Lower lobe of right lung (tissue), 2 donors: ENCODE measurements around the gene C17orf75. TPM values are rescaled to one million over a fixed set of nuclear protein-coding genes. Genes with fewer than 3 reads are reported as not detected.
A peak's percentile ranks its signal among the peaks of the same experiment; 100 is the strongest.

ENCODE experiments used
- ATAC-seq, 2 donors: fragments of 200-7000 bp; cut with Tn5 transposase; one replicate each; pipeline ENCODE4 v1.9.1; 2020 to 2022; ENCODE audit warnings: mild to moderate bottlenecking in 2 of 2, moderate library complexity in 2 of 2
- DNase-seq: peaks from one replicate; pipeline ENCODE4 v3.0.0-alpha.2; 2020
- H3K27ac ChIP-seq: fragments of 200-600 bp; one replicate; pipeline ENCODE4 v1.8.0; 2022
- H3K27me3 ChIP-seq: fragments of 200-600 bp; one replicate; pipeline ENCODE4 v1.8.0; 2022; ENCODE audit warnings: low read depth
- H3K36me3 ChIP-seq: fragments of 200-600 bp; one replicate; pipeline ENCODE4 v1.8.0; 2022; ENCODE audit warnings: mild to moderate bottlenecking
- H3K4me1 ChIP-seq: fragments of 200-600 bp; one replicate; pipeline ENCODE4 v1.8.0; 2022
- H3K4me3 ChIP-seq: fragments of 200-600 bp; one replicate; pipeline ENCODE4 v1.8.0; 2022; ENCODE audit warnings: mild to moderate bottlenecking
- H3K9me3 ChIP-seq: fragments of 200-600 bp; one replicate; pipeline ENCODE4 v1.8.0; 2022
- intact Hi-C: fragments of 100-400 bp; cut with DNase I; formaldehyde crosslinking; loops from one replicate; pipeline ENCODE4 v1.11.0; 2022
- total RNA-seq: library from RNA; stranded (reverse); fragmentation: NEBNext Ultra II Directional; extraction: Animal tissue kit (Norgen Biotek cat#: 25700); gene quantifications from one replicate; pipeline ENCODE4 v1.2.1, GENCODE V29; 2021
- TF ChIP-seq, protein P1 (sequence below): fragments of 200-600 bp; IDR thresholded peaks from one replicate; pipeline ENCODE4 v1.8.0; 2022; ENCODE audit warnings: antibody characterized with exemption, mild to moderate bottlenecking
- donor health status: DM: no; HTN: yes; CAD: no; lungs with severe emphysema.

Gene C17orf75
- total RNA-seq, 1 donor from 2014 or later, result 11.7 TPM

DNA sequence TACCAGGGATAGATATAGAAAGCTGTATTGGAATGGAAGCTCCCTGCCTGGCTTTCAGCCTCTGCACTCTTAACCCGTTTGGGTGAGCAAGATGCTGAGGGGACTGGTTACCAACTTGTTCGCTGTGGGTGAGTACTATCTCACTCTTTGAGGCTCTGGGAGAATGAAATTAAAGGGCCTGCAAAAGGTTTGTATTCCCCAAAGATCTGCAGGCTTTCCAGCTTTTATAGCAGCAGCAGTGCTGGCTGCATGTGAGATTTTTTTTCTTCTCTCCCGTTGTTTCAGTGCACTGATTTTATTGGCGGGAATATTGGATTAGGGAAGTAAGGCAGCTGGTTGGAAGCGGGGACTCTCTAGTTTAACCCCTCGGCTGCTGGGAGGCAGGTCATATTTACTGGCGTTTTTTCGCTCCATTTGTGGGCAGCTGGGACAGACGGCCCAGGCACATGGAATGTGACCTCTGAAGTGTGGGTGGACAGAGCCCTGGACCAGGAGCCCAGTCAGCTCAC lies 30.9 kb downstream of the C17orf75 start:
- H3K36me3 ChIP-seq, result no peaks in the 10 kb centered on the region
- H3K9me3 ChIP-seq, result no peaks in the 10 kb centered on the region
- H3K27me3 ChIP-seq, result no peaks in the 10 kb centered on the region
- H3K4me3 ChIP-seq, result peak overlapping the region; percentile 15
- TF ChIP-seq, protein P1, sequence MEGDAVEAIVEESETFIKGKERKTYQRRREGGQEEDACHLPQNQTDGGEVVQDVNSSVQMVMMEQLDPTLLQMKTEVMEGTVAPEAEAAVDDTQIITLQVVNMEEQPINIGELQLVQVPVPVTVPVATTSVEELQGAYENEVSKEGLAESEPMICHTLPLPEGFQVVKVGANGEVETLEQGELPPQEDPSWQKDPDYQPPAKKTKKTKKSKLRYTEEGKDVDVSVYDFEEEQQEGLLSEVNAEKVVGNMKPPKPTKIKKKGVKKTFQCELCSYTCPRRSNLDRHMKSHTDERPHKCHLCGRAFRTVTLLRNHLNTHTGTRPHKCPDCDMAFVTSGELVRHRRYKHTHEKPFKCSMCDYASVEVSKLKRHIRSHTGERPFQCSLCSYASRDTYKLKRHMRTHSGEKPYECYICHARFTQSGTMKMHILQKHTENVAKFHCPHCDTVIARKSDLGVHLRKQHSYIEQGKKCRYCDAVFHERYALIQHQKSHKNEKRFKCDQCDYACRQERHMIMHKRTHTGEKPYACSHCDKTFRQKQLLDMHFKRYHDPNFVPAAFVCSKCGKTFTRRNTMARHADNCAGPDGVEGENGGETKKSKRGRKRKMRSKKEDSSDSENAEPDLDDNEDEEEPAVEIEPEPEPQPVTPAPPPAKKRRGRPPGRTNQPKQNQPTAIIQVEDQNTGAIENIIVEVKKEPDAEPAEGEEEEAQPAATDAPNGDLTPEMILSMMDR, result no peak
- intact Hi-C loops, result loop anchor here (10.0 kb wide), 1 partner anchor 56 kb away; no protein-coding TSS in a partner anchor
- H3K4me1 ChIP-seq, result no peaks in the 10 kb centered on the region
- DNase-seq, result no peak
- H3K27ac ChIP-seq, result no peak overlapping the region
- ATAC-seq, result no peak

DNA sequence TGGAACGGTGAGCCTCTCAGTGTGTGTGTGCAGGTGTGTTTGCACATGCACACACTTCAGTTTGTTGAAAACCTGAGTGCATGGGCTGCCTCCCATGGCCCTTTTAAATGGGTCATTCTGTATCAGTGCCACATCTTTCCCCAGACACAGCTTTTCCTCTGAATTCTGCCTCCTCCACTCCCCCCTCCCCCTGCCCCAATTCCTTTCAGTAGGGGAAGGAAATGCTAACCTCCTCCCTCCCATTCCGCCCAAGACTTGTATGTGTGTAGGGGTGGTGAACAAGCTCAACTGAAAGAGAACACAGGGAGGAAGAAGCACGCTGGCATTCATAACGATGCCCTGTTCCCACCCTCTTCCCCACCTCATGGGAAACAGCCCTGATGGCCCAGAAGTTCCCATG lies 34.3 kb downstream of the C17orf75 start:
- H3K36me3 ChIP-seq, result no peaks in the 10 kb centered on the region
- H3K27ac ChIP-seq, result no peak overlapping the region
- H3K4me3 ChIP-seq, result no peak overlapping the region
- H3K27me3 ChIP-seq, result no peaks in the 10 kb centered on the region
- H3K4me1 ChIP-seq, result no peaks in the 10 kb centered on the region
- TF ChIP-seq, protein P1, result no peak
- intact Hi-C loops, result no loop called here
- DNase-seq (no peak), ATAC-seq (no peak)
- H3K9me3 ChIP-seq, result no peaks in the 10 kb centered on the region

DNA sequence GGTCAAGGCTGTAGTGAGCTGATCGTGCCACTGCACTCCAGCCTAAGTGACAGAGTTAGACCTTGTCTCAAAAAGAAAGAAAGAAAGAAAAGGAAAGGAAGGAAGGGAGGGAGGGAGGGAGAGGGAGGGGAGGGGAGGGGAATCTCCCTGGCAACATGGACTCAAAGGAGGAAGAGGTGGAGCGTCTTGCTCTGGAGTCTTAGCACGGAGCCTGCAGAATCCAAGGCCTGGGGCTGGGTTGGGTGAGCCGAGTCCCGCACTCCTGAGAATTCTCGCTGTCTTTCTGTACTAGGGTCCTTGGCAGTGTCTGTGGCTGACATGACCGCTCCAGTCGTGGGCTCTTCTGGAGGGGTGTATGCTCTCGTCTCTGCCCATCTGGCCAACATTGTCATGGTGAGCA lies 36.9 kb downstream of the C17orf75 start:
- no peak for ATAC-seq
- TF ChIP-seq, protein P1, result no peak
- no peaks in the 10 kb centered on the region for H3K36me3 ChIP-seq
- intact Hi-C loops, result no loop called here
- no peak overlapping the region for H3K4me3 ChIP-seq
- no peaks in the 10 kb centered on the region for H3K9me3 ChIP-seq
- no peaks in the 10 kb centered on the region for H3K27me3 ChIP-seq
- no peak for DNase-seq
- no peak overlapping the region for H3K27ac ChIP-seq
- no peaks in the 10 kb centered on the region for H3K4me1 ChIP-seq

DNA sequence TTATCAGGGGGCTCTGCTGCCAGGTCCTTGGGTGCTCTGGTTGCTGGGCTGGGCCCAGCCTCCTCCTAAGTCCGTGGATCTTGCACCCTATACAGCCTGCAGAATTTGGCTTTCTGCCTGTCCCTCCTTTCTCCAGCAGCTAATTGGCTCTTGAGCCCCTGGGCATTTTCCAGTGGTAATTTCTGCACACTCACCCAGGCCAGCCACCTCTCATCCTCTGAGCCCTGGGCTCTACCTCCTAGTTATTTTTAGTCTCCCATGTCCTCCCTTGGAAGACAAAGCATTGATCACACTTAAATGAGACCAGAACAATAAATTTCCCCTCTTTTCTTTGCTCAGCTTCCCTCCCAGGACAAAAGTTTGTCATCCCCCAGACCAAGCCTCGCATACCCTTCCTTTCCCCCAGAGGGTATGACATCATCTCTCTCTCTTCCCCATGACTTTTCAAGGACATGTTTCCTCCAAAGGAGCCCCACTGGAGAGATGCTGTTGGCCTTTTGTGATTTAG lies 38.1 kb downstream of the C17orf75 start:
- no peak for ATAC-seq
- no peak for DNase-seq
- no peaks in the 10 kb centered on the region for H3K9me3 ChIP-seq
- intact Hi-C loops, result no loop called here
- TF ChIP-seq, protein P1, result no peak
- no peaks in the 10 kb centered on the region for H3K4me1 ChIP-seq
- H3K27me3 ChIP-seq, result no peaks in the 10 kb centered on the region
- no peaks in the 10 kb centered on the region for H3K36me3 ChIP-seq
- no peak overlapping the region for H3K27ac ChIP-seq
- H3K4me3 ChIP-seq, result no peak overlapping the region

DNA sequence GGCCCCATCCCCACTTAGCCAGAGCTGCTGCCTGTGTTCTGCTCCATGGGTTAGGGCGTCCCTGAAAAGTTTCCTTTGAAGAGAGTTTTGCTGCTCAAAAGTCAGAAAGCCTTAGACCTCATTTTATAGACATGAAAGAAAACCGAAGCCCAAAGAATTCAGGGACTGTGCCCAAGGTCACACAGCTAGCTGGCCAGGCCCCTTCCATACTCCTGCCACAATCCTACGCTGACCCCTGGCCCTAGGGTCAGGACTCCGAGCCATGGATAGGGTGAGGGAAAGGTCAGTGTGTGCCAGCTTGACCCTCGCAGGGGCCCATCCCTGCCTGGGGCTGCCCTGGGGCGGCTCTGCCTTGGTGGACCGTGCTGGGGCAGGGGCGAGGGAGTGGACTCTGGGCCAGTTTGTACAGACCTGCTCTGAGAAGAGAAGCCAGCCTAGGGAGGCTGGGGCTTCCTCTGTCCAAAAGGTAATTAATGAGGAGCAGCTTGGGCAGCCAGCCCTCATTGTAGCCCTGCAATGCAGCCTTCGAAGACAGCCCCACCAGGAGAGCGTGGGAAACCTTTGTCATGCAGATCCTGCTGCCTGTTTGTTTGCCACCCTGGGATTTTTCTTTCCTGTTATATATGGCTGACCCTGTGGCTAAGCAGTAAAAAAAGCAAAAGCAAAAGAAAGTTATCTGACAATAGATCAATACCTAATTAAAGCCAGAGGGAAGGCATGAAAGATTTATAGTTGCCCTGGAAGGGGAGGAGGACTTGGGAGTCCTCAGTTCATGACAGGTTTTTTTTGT lies 38.9 kb downstream of the C17orf75 start:
- H3K4me1 ChIP-seq, result no peaks in the 10 kb centered on the region
- no peak for DNase-seq
- ATAC-seq, result no peak
- H3K4me3 ChIP-seq, result no peak overlapping the region
- H3K36me3 ChIP-seq, result no peaks in the 10 kb centered on the region
- H3K27me3 ChIP-seq, result no peaks in the 10 kb centered on the region
- intact Hi-C loops, result no loop called here
- H3K9me3 ChIP-seq, result no peaks in the 10 kb centered on the region
- no peak overlapping the region for H3K27ac ChIP-seq
- TF ChIP-seq, protein P1, result no peak
